Endothelial cell of umbilical vein (primary cell): ENCODE measurements around the gene PAPPA2. TPM values are rescaled to one million over a fixed set of nuclear protein-coding genes. Genes with fewer than 3 reads are reported as not detected.

Source experiments
- BruUV-seq: library from RNA; stranded (reverse); fragments of 400-500 nt; replicated peaks from 2 replicates; lab custom pipeline; 2021; lab: Mats Ljungman, UMichigan
- CTCF ChIA-PET: fragments of 300-600, 350-600 bp; sonication (Branson Sonifier 250); formaldehyde crosslinking; loops from one replicate; lab custom pipeline; 2021; ENCODE audit warnings: antibody characterized with exemption, inconsistent platforms; lab: Charles Lee
- POLR2A ChIA-PET: fragments of 300-600, 350-600 bp; sonication (Branson Sonifier 250); formaldehyde crosslinking; loops from one replicate; lab custom pipeline; 2021; ENCODE audit warnings: antibody characterized with exemption, inconsistent platforms; lab: Charles Lee
- DNase-seq: peaks from one replicate; pipeline ENCODE4 v3.0.0-alpha.2; 2011; ENCODE audit warnings: low read depth, low spot score
- FAIRE-seq: peaks from 2 replicates; lab custom pipeline; 2011; peaks lifted over from hg19 to GRCh38; lab: Jason Lieb, UNC
- H2AFZ ChIP-seq: 2 replicates; pipeline ENCODE4 v1.6.0; 2012; ENCODE audit warnings: low read depth, low read length, control low read depth, inconsistent platforms
- H3K27ac ChIP-seq: 2 replicates; pipeline ENCODE4 v1.5.1; 2011; ENCODE audit warnings: low read depth, mild to moderate bottlenecking, control low read depth, low read length, moderate library complexity; ENCODE audit not compliant: insufficient read depth
- H3K27me3 ChIP-seq, 2 experiments: 2 replicates each; pipeline versions ENCODE4 v1.6.0 to v1.6.1; 2011; ENCODE audit warnings: low read length in 2 of 2, mixed read lengths in 1 of 2; ENCODE audit not compliant: control insufficient read depth in 2 of 2, insufficient read depth in 2 of 2
- H3K36me3 ChIP-seq, 2 experiments: 2 replicates in 1 of 2; 3 replicates in 1 of 2; pipeline ENCODE4 v1.5.1; 2011; ENCODE audit warnings: low read length in 2 of 2, mild to moderate bottlenecking in 1 of 2, moderate library complexity in 1 of 2; ENCODE audit not compliant: control insufficient read depth in 2 of 2, insufficient read depth in 2 of 2; ENCODE audit errors: extremely low read depth in 1 of 2
- H3K4me1 ChIP-seq: 3 replicates; pipeline ENCODE4 v1.5.1; 2011; ENCODE audit warnings: mild to moderate bottlenecking, low read length; ENCODE audit not compliant: control insufficient read depth, insufficient read depth; ENCODE audit errors: extremely low read depth
- H3K4me2 ChIP-seq: 2 replicates; pipeline ENCODE4 v1.6.1; 2011; ENCODE audit warnings: low read length, control low read depth, mixed read lengths; ENCODE audit not compliant: insufficient read depth
- H3K4me3 ChIP-seq, 3 experiments: fragments of 200-600 bp in 1 of 3; sonication (generic), shearing (Covaris generic) in 1 of 3; replicated peaks in 1 of 3; 2 replicates each; pipeline ENCODE4 v1.5.1; 2011 to 2016; ENCODE audit warnings: control low read depth in 3 of 3, low read length in 3 of 3, mild to moderate bottlenecking in 2 of 3, inconsistent platforms in 1 of 3, low read depth in 1 of 3, moderate library complexity in 1 of 3; ENCODE audit not compliant: insufficient read depth in 1 of 3
- H3K79me2 ChIP-seq: 2 replicates; pipeline ENCODE4 v1.6.0; 2012; ENCODE audit warnings: low read length, inconsistent platforms; ENCODE audit not compliant: control insufficient read depth, insufficient read depth
- H3K9ac ChIP-seq: replicated peaks from 2 replicates; pipeline ENCODE3; 2011; ENCODE audit warnings: low read length, control low read depth; ENCODE audit not compliant: insufficient read depth; ENCODE audit errors: extremely low read depth
- H3K9me1 ChIP-seq: replicated peaks from 3 replicates; pipeline ENCODE4 v1.6.0; 2011; ENCODE audit warnings: mild to moderate bottlenecking, low read length; ENCODE audit not compliant: control insufficient read depth, insufficient read depth; ENCODE audit errors: extremely low read depth
- H3K9me3 ChIP-seq: replicated peaks from 2 replicates; pipeline ENCODE4 v1.5.1; 2012; ENCODE audit warnings: low read length, inconsistent platforms; ENCODE audit not compliant: control insufficient read depth, insufficient read depth
- H4K20me1 ChIP-seq: replicated peaks from 2 replicates; pipeline ENCODE3; 2011; ENCODE audit warnings: mild to moderate bottlenecking, low read length; ENCODE audit not compliant: control insufficient read depth, insufficient read depth; ENCODE audit errors: extremely low read depth
- CTCF ChIP-seq, 2 donors: IDR thresholded peaks; 1 replicate in 1 of 2; 2 replicates in 1 of 2; pipeline ENCODE4 v1.5.1; 2011; ENCODE audit warnings: low read length in 2 of 2, mild to moderate bottlenecking in 2 of 2, moderate library complexity in 2 of 2, control low read depth in 1 of 2, inconsistent platforms in 1 of 2, low read depth in 1 of 2; ENCODE audit not compliant: insufficient read depth in 1 of 2; ENCODE audit errors: extremely low read depth in 1 of 2
- EZH2 ChIP-seq: IDR thresholded peaks from 2 replicates; pipeline ENCODE4 v1.6.1; 2012; ENCODE audit warnings: borderline replicate concordance, low read depth, mild to moderate bottlenecking, moderate library complexity, low read length, inconsistent platforms; ENCODE audit not compliant: severe bottlenecking
- FOS ChIP-seq: IDR thresholded peaks from 2 replicates; pipeline ENCODE4 v1.6.1; 2011; ENCODE audit warnings: mild to moderate bottlenecking, low read length, moderate library complexity, borderline replicate concordance; ENCODE audit not compliant: insufficient read depth
- GATA2 ChIP-seq: IDR thresholded peaks from 2 replicates; pipeline ENCODE4 v1.7.0; 2011; ENCODE audit warnings: low read depth, mild to moderate bottlenecking, moderate library complexity, mixed read lengths, low read length; ENCODE audit not compliant: insufficient read length, insufficient read depth
- JUN ChIP-seq: IDR thresholded peaks from 2 replicates; pipeline ENCODE4 v1.6.1; 2011; ENCODE audit warnings: borderline replicate concordance, low read depth; ENCODE audit not compliant: insufficient read length, insufficient read depth
- MAX ChIP-seq: IDR thresholded peaks from 2 replicates; pipeline ENCODE4 v1.6.1; 2011; ENCODE audit not compliant: insufficient read depth, insufficient read length
- MYC ChIP-seq: IDR thresholded peaks from one replicate; pipeline ENCODE4 v1.6.1; 2011; ENCODE audit warnings: mild to moderate bottlenecking, low read depth, low read length
- POLR2A ChIP-seq: IDR thresholded peaks from 2 replicates; pipeline ENCODE4 v1.6.1; 2012; ENCODE audit warnings: low read depth, mild to moderate bottlenecking, control low read depth, low read length
- POLR2AphosphoS5 ChIP-seq: IDR thresholded peaks from 2 replicates; pipeline ENCODE4 v1.6.1; 2012; ENCODE audit warnings: low read depth, mild to moderate bottlenecking, control low read depth, low read length, moderate library complexity; ENCODE audit not compliant: insufficient read depth
- dilution Hi-C: fragments of 300-500 bp; cut with MboI; formaldehyde crosslinking; loops from one replicate; pipeline ENCODE4 v1.15.0; 2019; ENCODE audit warnings: low sequenced_read_pairs; ENCODE audit not compliant: extremely low pct_ligation_motif_present
- intact Hi-C: fragments of 100-400 bp; cut with micrococcal nuclease; formaldehyde crosslinking; loops from one replicate; pipeline ENCODE4 v1.10.0; 2022
- polyA plus RNA-seq, 4 experiments: library from polyadenylated mRNA; depleted of rRNA in 3 of 4; stranded (reverse) in 3 of 4; unstranded in 1 of 4; fragments of >200 nt; gene quantifications; 2 replicates each; pipeline versions ENCODE4 v1.2.1 to v1.2.3, GENCODE V29; 2011 to 2012; ENCODE audit warnings: missing spikeins in 1 of 4
- total RNA-seq: library from RNA; stranded (reverse); gene quantifications from 2 replicates; pipeline ENCODE4 v1.2.3, GENCODE V29; 2021

PAPPA2 gene
- total and polyA plus RNA-seq, 2 donors (not counting 3 experiments of a cell fraction or from before 2014, with no cell fraction given): not detected

- no peak overlapping the region for H3K9ac ChIP-seq
- H3K4me3 ChIP-seq: no peak overlapping the region
- no peaks in the 10 kb centered on the region for H3K79me2 ChIP-seq
- H4K20me1 ChIP-seq: no peaks in the 10 kb centered on the region
- ChIA-PET CTCF (no interaction called here), POLR2A (no interaction called here)
- H3K9me1 ChIP-seq: no peaks in the 10 kb centered on the region
- H3K27me3 ChIP-seq: no peaks in the 10 kb centered on the region
- DNase-seq (no peak), FAIRE-seq (no peak)
- no peak for TF ChIP-seq POLR2AphosphoS5
- TF ChIP-seq MAX: no peak
- TF ChIP-seq FOS: no peak
- TF ChIP-seq JUN: no peak
- no peak for TF ChIP-seq GATA2
- no peak for TF ChIP-seq POLR2A
- TF ChIP-seq CTCF (IDR thresholded peaks at IDR 0.05; ENCODE audit: extremely low read depth in 1 of 2, insufficient read depth in 1 of 2, low read depth in 1 of 2, low read length in 2 of 2): no peak
- TF ChIP-seq MYC: no peak
- TF ChIP-seq EZH2: no peak
- H3K27ac ChIP-seq: no peak overlapping the region
- H3K4me2 ChIP-seq: no peak overlapping the region
- intact Hi-C loops: no loop called here
- no peaks in the 10 kb centered on the region for H3K4me1 ChIP-seq
- no peaks in the 10 kb centered on the region for H3K36me3 ChIP-seq
- no TSS peak for BruUV-seq
- dilution Hi-C loops: no loop called here
- peaks cover 2% of the 10 kb centered on the region for H3K9me3 ChIP-seq
- no peak overlapping the region for H2AFZ ChIP-seq
These were observed 403.2 kb downstream of the PAPPA2 start for GRCh38 chr1:176866011-176866714.
